ENCODE data around the gene MLLT6. TPM values are rescaled to one million over a fixed set of nuclear protein-coding genes. Genes with fewer than 3 reads are reported as not detected.

Gene MLLT6
- total RNA-seq, 1 experiment from 2014 or later: 12.4 TPM

DNA sequence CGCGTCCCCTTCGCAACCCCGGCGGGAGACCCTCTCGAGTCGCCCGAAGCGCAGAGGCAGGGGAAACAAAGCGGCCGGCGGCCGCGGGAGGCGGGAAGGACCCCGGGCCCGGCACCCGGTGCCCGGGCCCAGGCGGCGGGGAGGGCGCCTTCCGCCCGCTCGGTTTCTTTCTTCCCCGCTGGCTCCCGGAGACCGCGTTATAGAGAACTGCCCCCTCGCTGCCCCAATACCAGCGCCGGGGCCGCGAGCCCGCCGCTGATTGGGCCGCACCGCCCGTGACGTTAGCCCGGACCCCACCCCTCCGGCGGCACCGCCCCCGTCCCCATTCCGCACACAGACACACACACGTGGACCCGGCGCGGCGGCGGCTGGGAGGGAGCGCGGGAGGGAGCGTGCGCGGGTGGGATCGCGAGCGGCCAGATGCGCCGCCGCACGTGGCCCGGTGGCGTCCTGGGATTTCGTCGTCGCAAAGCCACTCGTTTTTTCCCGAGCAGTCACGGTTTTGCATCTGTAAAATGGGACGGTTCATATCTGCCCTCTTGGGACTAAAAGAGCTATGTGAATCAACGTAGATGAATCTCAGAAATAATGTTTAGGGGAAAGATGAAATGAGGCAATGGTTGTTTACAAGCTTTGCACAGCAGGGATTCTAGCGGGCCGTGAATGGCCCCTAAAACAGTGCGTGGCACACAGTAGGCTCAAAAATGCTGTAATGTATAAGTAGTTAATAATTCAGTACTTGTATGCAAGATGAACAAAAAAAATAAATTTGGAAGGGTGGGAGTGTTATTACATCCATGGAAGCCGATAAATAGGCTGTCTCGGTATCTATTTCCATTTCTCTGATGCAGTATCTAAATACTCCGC is 30.1 kb upstream of the MLLT6 start, which contains the start of gene EPOP:
Gene EPOP, minus strand, starts transcription at position 209 of the 867 bp plus-strand sequence. CDS start 462 bp downstream, outside the sequence.
- peak; percentile 91 for DNase-seq (ENCODE audit: low read depth)

DNA sequence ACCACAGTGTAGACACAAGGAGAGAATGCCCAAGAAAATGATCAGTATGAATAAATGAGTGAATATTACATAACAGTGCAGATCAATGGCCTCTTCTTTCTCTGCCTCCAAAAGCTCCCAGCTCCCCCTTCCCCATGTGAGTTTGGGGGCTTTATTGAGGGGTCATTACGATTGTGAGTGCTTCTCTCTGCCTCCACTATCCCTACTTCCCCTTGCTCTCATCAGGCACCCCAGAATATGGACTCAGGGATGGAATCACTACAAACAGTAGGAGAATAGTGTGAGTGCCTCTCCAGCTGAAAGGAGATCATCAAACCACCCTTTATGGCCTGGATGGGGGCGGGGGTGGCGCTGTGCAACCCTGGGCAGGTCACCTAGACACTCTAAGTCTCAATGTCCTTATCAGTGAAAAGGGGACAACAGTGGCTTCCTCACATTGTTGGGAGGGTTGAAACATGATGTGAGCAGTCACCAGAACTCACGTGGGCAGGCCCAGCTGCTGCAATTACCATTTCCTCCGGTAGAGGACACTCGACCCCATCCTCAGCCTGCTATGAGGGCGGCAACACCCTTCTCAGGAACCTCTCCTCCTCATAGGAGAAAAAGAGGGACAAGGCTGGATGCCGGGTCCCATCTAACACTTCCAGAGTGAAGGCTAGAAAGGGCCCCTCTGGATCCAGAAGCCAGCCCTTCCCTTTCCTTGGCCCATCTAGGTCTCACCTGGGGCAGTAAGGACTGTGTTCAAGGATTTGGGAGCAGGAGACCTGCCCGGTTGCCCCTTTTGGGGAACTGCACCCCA is 28.2 kb upstream of the MLLT6 start:
- DNase-seq (ENCODE audit: low read depth): peak; percentile 79

DNA sequence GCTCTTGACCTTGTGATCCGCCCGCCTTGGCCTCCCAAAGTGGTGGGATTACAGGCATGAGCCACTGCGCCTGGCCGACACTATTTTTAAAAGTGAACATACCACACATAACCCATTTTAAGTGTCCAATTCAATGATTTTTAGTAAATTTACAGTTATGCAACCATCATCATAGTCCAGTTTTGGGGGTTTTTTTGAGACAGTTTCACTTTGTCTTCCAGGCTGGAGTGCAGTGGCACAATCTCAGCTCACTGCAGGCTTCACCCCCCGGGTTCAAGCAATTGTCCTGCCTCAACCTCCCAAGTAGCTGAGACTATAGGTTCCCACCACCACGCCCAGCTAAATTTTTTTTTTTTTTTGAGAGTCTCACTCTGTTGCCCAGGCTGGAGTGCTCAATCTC is 27.3 kb upstream of the MLLT6 start:
- DNase-seq (ENCODE audit: low read depth): no peak

DNA sequence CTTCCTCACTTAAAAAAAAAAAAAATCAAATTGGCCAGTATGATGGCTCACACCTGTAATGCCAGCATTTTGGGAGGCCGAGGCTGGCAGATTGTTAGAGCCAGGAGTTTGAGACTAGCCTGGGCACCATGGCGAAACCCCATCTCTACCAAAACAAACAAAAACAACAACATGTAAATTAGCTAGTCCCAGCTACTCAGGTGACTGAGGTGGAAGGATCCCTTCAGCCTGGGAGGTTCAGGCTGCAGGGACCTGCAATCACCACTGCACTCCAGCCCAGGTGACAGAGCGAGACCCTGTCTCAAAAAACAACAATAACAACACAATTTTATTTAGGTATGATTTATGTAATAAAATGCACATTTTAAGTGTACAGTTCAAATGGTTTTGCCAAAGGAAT is 24.0 kb upstream of the MLLT6 start:
- DNase-seq (ENCODE audit: low read depth): no peak

DNA sequence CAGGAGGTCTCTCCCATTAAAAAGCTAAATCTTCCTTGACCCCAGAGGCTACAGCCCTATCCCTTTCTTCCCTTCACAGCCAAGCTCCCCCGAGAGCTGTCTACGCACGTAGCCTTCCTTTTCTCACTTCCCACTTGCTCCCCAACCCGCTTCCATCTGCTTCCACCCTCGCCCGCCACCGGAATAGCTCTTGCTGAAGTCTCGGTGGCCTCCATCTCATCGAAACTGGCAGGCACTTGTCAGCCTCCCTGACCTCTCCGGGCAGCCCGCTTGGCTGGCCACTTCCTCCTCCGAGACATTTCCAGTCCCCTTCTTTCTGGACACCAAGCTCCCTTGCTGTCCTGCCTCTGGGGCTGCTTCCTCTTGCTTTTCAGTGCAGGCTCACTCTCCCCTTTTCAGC is 19.6 kb upstream of the MLLT6 start:
- DNase-seq (ENCODE audit: low read depth): no peak

DNA sequence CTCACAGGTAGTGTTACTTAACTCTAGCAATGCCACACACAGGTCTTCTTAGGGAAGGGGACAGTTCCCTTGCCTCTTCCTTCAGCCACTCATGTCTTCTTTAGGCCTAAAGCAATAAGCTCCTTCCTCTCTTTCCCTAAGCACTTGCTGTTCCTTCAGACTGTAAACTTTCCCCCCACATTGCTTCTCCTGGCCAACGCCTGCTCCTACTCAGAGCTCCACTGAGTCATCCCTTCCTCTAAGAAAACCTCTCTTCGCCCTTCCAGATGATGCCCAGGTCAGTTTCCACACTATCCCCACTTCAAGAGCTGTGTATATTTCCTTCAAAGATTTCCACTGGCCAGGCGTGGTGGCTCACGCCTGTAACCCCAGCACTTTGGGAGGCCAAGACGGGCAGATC is 17.8 kb upstream of the MLLT6 start:
- DNase-seq (ENCODE audit: low read depth): no peak

DNA sequence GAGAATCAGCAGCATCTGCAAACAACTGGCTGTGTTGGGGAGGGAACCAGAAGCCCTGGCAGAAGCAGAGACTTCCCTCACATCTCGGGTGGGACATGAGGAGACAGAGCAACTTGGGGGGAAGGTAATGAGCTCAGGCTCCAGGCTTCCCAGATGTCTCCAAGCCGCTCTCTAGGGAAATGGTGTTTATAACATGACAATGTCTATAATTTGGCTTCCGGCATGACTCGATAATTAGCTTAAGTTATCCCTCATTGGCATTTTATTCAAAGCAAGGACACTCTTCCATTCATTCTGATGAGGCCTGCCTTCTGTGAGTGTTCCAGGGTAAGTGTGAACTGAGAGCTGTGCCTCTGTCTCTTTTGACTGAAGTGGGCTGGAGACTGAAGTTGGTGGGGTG is 14.7 kb upstream of the MLLT6 start:
- DNase-seq (ENCODE audit: low read depth): no peak

DNA sequence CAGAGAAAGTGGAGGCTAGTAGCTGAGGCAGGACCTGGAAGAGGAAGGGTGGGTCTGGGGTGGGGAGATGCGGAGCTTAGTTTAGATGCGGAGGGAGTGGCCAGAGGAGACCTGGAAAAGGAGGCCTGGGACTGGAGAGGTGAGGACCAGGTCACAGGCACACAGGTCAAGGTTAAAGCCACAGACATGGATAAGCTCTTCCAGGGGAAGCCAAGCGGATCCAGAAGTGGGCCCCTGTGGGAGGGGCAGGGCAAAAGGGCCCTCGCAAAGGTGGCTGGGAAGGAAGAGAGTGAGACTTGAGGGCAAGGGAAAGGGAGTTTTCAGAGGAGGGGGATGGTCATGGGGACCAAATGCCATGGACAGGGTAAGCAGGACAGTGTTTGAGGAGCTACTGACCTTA is 13.9 kb upstream of the MLLT6 start:
- DNase-seq (ENCODE audit: low read depth): no peak

DNA sequence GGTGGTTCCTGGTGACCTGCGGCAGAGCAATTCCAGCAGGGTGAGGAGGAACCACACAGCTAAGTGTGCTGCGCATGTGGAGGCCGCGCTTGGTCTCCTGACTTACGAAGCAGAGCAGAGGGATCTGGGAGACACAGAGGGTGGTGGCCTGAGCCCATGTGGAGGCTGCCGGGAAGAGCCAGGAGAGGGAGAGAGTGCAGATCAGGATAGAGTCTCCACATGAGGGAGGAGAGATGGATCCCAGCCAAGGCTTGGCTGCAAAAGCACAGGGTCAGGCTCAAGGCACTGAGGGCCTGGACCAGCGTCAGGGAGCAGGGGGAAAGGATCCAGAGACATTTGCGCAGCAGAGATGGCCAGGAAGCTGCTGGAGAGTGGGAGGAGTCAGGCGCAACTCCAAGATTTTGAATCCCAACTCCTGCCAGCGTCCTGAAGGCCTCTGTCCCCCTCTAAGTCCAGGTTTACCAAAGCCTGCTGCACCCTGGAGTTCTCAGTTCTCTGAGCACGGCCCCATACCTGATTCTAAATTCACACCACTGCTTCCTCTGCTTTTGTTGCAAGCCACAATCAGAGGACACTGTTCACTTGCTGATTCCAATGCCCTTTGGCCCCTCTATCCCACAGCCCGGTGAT is 11.3 kb upstream of the MLLT6 start:
- no peak for DNase-seq (ENCODE audit: low read depth)

DNA sequence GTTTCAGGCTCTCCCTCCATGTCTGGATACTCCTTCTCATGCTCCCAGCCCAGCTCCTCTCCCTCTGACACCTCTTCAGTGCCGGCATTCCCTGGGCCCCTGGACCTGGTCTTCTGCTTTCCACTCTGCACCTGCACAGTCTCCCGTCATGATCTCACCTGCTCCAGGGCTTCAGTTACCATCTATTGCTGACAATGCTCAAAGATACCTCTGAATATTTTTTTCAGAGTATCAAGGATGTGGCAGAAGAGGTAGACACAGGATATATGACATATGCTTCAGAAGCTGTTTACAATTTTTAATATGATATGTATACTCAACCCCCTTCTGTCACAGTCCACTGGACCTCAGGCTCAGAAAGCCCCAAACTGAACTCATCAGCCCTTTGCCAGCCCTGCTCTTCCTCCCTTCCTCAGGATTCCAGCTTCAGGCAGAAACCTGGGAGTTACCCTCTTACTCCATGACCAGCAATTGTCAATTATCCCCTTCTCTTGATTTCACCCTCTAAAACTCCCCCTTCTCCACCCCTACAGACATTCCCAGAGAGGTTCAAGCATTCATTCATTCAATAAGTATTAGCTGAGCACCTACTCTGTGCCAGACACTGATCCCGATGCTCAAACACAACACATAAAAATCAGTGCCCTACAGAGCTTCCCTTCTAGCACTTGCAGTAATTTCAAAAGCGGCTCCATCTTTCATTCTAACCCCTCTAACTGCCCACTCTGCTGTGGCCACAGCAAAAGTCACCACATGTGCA is 7.8 kb upstream of the MLLT6 start:
- no peak for DNase-seq (ENCODE audit: low read depth)

DNA sequence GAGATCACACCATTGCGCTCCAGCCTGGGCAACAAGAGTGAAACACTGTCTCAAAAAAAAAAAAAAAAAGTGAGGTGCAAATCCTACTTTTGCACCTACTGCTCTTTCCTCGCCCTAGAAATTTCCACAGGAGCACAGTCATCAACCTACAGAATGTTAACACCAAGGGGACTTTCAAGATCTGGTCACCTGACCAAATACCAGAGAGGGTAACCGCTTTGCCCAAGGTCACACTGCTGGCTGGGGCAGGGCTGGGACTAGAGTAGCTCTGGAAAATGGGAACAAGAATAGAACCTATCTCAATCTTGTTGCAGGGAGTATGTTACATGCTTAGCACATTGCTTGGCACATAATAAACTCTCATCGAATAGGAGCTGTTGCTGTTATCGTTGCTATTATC is 6.3 kb upstream of the MLLT6 start:
- DNase-seq (ENCODE audit: low read depth): no peak

DNA sequence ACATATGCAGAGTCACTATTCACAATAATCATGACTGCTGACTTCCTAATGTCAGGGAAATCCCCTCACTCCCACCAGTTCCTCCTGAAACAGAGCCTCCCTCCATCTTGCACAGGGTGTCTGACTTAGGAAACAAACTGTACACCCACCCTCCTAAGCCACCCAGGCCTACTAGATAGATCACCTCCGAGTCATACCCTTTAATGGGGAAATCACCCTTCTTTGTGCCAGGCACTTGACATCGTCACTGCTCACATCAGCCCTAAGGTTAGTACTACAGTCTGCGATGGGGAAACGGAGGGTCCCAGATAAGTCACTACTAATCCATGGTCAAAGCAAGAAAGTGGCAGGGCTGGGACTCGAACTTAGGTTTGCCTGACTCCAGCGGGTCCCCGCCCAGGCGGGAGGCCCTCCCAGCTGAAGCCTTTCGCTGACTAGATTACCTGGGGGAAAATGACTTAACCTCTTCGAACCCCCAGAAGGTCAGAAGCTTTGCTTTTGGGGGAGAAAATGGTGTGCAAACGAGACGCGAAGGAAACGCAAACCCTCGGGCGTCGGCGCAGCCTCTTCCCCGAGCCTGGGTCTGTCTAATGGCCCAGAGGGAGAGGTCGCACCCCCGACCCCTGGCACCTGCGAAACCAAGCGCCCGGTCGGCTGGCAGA is 3.4 kb upstream of the MLLT6 start:
- DNase-seq (ENCODE audit: low read depth): peak; percentile 61

DNA sequence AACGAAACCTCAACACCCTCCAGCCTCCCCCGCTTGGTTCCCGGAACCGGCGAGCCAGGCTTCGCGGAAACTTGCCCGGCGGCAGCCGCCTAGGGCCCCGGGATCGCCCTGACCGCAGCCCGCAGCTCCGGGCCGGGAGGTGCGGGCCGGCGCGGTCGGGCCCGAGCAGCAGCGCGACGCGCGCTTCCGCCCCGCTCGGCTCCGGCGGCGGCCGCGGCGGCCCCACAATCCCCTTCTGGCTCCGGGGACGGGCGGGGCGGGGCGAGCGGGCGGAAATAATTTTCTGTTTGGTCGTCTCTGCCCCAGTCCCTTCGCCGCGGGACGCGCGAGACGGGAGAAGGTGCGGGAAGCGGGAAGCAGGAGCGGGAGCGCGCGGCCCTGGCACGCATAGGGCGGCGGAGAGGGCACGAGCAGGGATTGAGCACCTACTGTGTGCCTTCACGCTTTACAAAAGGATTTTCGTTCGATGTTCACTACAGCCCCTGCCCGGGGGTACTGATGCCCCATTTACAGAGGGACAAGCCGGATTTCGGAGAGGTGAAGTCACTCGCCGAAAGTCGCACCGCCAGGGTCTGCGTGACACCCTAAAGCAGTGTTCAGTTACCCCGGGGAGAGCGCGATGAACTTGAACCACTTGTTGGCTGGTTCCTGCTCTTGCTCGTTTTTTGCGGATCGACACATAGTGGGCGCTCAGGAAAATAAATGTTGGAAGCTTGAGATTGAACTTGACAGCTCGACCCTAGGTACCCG is 2.7 kb upstream of the MLLT6 start:
- DNase-seq (ENCODE audit: low read depth): peak; percentile 90

DNA sequence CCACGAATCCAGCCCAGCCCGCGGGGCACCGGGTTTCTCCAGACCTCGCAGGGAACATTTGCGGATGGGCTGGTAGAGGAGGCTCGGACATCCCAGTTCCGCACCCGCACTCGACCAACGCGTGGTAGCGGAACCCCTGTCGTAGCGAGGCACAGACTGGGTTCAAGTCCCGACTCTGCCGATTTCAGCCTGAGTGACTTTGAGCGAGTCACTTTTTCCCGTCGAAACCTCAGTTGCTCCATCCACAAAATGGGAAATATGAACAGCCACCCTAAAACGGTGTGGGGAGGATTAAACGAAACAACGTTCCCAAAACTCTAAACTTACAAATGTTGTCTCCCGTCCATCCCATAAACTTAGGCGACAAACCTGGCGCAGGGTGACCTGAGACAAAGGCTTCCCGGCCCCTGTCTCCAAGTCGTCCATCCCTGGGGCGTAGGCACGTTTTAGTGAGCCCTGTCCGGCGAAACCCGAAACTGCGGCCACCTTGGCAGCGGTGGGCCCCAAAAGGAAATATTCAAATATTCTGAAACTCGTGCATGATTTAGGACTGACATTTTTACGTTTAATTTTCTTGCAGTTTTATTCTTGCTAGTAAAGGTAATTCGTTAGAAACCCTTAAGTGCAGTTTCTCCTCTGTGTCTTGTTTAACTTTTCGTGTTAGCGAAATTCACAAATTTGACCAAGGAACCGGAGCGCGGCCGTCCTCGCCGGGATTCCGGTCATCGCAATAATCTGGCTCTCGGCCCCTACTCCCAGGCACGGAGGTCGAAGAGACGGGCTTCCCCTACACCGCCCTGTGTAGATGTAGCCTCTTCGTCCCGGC is 1.9 kb upstream of the MLLT6 start:
- DNase-seq (ENCODE audit: low read depth): no peak

DNA sequence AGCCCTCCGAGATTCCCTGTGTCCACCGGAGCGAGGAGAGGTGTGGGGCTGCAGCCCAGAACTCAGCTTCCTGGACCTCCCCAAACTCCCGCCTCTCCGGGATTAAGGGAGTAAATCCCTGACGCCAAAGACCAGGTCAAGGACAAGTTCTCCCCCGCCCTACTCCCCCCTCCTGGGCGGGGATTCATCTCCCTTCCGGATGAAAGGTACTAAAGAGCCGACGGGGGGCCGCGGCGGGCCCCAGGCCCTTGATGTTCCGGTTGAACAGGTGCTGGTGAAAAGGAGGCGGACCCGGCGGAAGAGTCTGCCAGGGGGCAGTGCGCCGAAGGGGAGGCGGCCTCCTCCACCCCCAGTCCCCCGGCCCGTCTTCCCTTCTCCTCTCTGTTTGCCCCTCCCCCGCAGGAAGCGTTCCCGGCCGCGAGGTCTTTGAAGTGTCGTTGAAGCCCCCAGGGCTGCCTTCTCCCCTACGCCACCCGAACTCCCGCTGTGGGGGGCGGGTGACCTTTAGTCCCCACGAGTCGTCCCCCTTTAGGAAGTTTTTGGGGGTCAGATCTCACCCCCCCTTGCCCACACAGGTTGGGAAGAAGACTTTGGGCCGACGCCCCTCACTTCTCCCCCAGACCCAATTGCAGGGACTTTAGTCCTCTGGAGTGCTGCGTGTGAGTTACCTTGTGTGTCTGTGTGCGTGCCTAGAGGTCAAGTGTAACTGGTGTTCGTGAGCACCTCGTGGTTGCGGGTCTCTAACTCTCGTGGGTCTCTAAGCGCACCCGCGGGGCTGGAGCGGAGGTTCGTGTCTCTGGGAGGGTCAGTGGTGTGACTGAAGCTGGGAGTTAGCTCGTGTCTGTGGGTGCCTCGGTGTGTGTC is 1.1 kb upstream of the MLLT6 start:
- DNase-seq (ENCODE audit: low read depth): peak; percentile 70

DNA sequence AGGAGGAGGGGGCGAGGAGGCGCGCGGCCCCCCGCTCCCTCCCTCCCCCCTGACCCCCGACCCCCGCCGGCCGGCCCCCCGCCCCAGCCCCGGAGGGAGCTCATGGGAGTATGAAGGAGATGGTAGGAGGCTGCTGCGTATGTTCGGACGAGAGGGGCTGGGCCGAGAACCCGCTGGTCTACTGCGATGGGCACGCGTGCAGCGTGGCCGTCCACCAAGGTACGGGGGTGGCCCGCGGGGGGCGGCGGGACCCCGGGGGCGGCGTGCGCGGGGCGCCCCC is 390 bp downstream of the MLLT6 start:
- DNase-seq (ENCODE audit: low read depth): no peak

DNA sequence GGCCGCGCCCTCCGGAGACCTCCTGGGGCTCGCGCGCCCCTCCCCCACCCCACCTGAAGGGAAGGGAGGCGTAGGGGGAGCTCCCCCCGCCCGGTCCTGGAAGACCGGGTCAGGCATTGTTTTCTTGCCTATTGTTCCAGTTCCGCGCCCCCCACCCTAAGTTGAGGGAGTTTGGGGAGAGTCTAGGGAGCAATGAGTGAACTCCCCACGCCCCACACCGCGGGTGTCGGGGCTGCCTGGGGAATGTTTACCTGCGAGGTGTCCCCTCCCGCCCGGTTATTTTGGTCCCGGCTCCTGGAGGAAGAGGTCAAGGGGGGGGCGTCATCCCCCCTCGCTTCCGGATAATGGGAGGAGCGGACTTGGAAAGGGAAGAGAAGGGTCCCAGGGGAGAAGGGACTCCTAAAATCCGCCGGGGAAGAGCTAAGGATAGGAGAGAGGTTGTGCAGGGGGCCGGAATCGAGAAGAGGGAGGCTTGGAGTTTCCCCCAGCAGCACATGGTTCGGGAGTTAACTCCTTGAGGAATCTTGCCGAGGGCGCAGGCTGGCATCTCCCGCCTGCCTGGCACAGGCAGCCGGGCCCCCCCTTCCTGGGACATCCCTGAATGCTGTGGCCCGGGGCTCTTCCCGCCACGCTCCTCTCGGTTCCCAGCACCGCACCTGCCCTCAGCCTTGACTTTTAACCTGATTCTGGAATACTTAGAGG is 881 bp downstream of the MLLT6 start:
- peak; percentile 34 for DNase-seq (ENCODE audit: low read depth)
